ENCODE measurements around the gene PLA1A.
A peak's percentile ranks its signal among the peaks of the same experiment; 100 is the strongest.

Gene PLA1A

DNA sequence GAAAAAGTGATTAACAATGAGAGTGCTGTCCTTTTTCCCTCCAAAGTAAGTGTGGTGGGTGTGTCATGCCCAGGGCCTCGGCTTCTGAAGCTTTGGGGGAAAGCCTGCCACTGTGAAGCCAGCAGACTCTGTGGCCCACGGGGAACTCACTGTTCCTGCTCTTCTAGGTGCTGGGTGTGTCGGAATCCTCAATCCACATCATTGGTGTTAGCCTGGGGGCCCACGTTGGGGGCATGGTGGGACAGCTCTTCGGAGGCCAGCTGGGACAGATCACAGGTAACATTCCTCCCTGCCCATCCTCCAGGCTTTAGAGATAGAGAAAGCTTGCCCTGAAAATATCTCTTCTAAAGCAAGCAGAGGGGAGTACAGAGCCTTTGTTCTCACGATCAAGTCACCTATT is 11.6 kb downstream of the PLA1A start:
- Mint-ChIP-seq H3K4me1 (ENCODE audit: low read depth) (peaks cover 4% of the 10 kb centered on the region), H3K4me3 (no peak overlapping the region), H3K36me3 (ENCODE audit: low read depth) (no peaks in the 10 kb centered on the region), H3K27ac (no peak overlapping the region), H3K27me3 (peaks cover 23% of the 10 kb centered on the region), H3K9me3 (no peaks in the 10 kb centered on the region)

- H3K4me3 Mint-ChIP-seq, result no peak overlapping the region
- no peaks in the 10 kb centered on the region for H3K36me3 Mint-ChIP-seq (ENCODE audit: low read depth)
- no peak overlapping the region for H3K27ac Mint-ChIP-seq
- no peaks in the 10 kb centered on the region for H3K4me1 Mint-ChIP-seq (ENCODE audit: low read depth)
- H3K27me3 Mint-ChIP-seq, result peaks cover 23% of the 10 kb centered on the region
- no peaks in the 10 kb centered on the region for H3K9me3 Mint-ChIP-seq
Observed at GRCh38 chr3:119611664-119612063, 14.0 kb downstream of the PLA1A start.

- H3K4me1 Mint-ChIP-seq (ENCODE audit: low read depth), result no peaks in the 10 kb centered on the region
- H3K4me3 Mint-ChIP-seq, result no peak overlapping the region
- peaks cover 23% of the 10 kb centered on the region for H3K27me3 Mint-ChIP-seq
- H3K36me3 Mint-ChIP-seq (ENCODE audit: low read depth), result no peaks in the 10 kb centered on the region
- no peak overlapping the region for H3K27ac Mint-ChIP-seq
- H3K9me3 Mint-ChIP-seq, result no peaks in the 10 kb centered on the region
Observed at GRCh38 chr3:119613201-119613600, 15.5 kb downstream of the PLA1A start.

DNA sequence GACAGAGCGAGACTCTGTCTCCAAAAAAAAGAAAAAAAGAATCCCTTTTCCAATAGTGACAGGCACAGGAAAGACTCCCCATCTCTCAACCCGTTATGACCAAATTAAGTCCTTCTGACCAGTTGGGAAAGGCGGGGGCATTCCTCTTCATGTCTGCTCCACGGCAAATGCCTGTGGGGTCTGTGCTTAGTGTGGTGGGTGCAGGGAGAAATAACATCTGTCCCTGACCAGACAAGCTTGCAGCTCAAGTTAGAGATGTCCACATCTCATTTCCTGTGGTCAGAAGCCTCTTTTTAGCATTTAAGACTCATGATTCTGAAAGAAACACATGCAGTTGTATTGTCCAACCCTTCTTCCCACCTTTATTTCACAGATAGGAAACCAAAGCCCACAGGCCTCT is 16.2 kb downstream of the PLA1A start:
- Mint-ChIP-seq H3K4me3 (no peak overlapping the region), H3K9me3 (no peaks in the 10 kb centered on the region), H3K4me1 (ENCODE audit: low read depth) (no peaks in the 10 kb centered on the region), H3K27me3 (peaks cover 18% of the 10 kb centered on the region), H3K36me3 (ENCODE audit: low read depth) (no peaks in the 10 kb centered on the region), H3K27ac (no peak overlapping the region)

- H3K9me3 Mint-ChIP-seq, result no peaks in the 10 kb centered on the region
- H3K27me3 Mint-ChIP-seq, result peaks cover 7% of the 10 kb centered on the region
- no peaks in the 10 kb centered on the region for H3K4me1 Mint-ChIP-seq (ENCODE audit: low read depth)
- no peaks in the 10 kb centered on the region for H3K36me3 Mint-ChIP-seq (ENCODE audit: low read depth)
- H3K4me3 Mint-ChIP-seq, result no peak overlapping the region
- H3K27ac Mint-ChIP-seq, result no peak overlapping the region
Observed at GRCh38 chr3:119616056-119616455, 18.4 kb downstream of the PLA1A start.

- Mint-ChIP-seq H3K9me3 (no peaks in the 10 kb centered on the region), H3K27ac (no peak overlapping the region), H3K4me3 (no peak overlapping the region), H3K4me1 (ENCODE audit: low read depth) (no peaks in the 10 kb centered on the region), H3K27me3 (no peaks in the 10 kb centered on the region), H3K36me3 (ENCODE audit: low read depth) (no peaks in the 10 kb centered on the region)
Observed at GRCh38 chr3:119619094-119619493, 21.4 kb downstream of the PLA1A start.

DNA sequence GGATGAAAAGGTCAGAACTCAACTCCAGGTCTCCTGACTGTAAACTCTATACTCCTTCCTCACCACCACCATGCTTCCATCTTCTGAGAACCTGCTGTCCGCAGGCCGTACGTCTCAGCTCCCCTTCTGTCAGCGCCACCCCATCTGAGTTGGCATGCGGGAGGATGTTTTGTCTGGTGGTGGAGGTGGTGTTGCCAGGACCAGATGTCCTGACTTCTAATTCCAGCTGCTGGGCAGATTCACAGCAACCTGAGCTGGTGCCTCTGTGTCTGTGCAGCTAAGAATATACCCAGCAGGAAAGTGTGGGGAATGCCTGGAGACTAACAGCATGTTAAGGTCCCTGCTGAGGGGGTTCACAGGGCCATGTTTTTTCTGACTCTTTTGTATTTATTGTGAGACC is 23.2 kb downstream of the PLA1A start:
- peaks cover 2% of the 10 kb centered on the region for H3K4me1 Mint-ChIP-seq (ENCODE audit: low read depth)
- H3K27me3 Mint-ChIP-seq, result no peaks in the 10 kb centered on the region
- no peaks in the 10 kb centered on the region for H3K36me3 Mint-ChIP-seq (ENCODE audit: low read depth)
- H3K27ac Mint-ChIP-seq, result no peak overlapping the region
- H3K4me3 Mint-ChIP-seq, result no peak overlapping the region
- H3K9me3 Mint-ChIP-seq, result no peaks in the 10 kb centered on the region

DNA sequence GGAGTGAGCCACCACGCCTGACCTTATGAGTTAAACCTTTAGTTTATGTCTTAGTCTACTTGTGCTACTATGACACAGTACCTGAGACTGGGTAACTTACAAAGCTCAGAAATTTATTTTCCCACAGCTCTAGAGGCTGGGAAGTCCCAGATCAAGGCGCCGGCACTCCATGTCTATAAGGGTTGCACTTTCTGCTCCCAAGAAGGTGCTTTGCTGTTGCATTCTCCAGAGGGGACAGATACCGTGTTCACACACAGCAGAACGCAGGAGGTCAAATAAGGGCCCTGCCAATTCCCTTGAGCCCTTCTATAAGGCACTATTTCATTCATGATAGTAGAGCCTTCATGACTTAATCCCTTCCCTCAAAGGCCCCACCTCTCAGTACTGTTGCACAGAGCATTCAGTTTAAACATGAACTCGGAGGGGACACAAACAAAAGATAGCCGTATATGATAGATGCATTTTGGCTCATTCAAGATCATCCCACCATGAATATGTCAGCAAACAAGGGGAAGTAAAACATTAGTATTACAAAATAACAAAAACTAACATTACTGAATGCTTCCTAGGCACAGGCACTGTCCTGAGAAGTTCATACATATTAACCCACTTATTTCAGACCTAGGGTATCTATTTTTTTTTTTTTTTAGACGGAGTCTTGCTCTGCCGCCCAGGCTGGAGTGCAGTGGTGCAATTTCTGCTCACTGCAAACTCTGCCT is 26.5 kb downstream of the PLA1A start:
- H3K4me1 Mint-ChIP-seq (ENCODE audit: low read depth), result peaks cover 34% of the 10 kb centered on the region
- peaks cover 10% of the 10 kb centered on the region for H3K27me3 Mint-ChIP-seq
- no peaks in the 10 kb centered on the region for H3K36me3 Mint-ChIP-seq (ENCODE audit: low read depth)
- H3K9me3 Mint-ChIP-seq, result no peaks in the 10 kb centered on the region
- H3K4me3 Mint-ChIP-seq, result no peak overlapping the region
- no peak overlapping the region for H3K27ac Mint-ChIP-seq

DNA sequence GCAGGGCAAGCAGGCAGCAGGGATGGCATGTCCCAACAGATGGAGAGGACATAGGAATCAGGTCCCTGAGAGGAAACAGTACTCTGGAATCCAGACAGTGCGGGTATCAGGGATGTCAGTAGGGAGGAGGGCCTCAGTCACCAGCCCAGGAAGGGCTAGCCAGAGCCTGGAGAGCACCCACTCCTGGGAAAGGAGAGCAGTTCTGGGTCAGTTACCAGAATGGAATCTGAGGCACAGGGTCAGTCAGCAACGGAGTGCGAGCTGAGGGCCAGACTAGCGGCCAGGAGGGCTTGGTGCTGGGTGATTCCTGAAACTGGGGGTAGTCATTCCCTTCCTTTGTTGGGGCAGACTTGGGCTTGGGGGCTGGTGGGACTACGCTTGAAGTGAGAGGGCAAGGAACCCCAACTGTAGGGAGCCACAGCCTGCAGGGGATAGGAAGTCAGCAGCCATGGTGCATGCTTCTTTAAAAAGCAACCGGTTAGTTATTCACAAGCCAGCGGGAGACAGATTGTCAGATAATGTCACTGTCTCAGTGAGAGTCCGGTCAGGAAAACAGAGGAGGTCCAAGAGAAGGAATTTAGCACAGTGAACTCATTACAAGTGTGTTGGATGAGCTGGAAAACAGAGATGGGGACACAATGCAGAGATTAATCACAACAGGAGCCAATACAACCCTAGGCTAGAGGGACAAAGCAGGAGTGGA is 27.9 kb downstream of the PLA1A start:
- H3K27me3 Mint-ChIP-seq, result peaks cover 10% of the 10 kb centered on the region
- H3K27ac Mint-ChIP-seq, result no peak overlapping the region
- H3K9me3 Mint-ChIP-seq, result no peaks in the 10 kb centered on the region
- no peaks in the 10 kb centered on the region for H3K36me3 Mint-ChIP-seq (ENCODE audit: low read depth)
- peaks cover 45% of the 10 kb centered on the region for H3K4me1 Mint-ChIP-seq (ENCODE audit: low read depth)
- no peak overlapping the region for H3K4me3 Mint-ChIP-seq

DNA sequence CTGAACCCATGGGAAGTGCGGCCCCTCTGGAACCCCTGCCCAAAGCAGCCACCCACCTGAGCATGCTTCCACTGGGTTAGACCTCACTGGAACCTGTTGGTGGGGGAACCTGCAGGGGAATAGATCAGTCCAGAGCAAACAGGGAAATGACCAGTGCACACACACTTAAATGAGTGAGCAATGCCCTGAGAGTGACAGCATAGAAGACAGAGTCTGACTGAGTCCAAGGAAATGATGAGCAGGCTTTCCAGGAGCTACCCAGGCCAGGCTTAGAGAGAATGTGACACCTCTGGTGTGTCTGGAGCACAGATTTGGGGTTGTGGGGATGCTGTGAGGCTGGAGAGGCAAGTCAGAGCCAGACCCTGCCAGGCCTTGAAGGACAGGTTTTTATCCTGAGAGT is 28.5 kb downstream of the PLA1A start:
- Mint-ChIP-seq H3K4me3 (no peak overlapping the region), H3K27me3 (peaks cover 10% of the 10 kb centered on the region), H3K27ac (peak overlapping the region; percentile 42), H3K9me3 (no peaks in the 10 kb centered on the region), H3K4me1 (ENCODE audit: low read depth) (peaks cover 45% of the 10 kb centered on the region), H3K36me3 (ENCODE audit: low read depth) (no peaks in the 10 kb centered on the region)

DNA sequence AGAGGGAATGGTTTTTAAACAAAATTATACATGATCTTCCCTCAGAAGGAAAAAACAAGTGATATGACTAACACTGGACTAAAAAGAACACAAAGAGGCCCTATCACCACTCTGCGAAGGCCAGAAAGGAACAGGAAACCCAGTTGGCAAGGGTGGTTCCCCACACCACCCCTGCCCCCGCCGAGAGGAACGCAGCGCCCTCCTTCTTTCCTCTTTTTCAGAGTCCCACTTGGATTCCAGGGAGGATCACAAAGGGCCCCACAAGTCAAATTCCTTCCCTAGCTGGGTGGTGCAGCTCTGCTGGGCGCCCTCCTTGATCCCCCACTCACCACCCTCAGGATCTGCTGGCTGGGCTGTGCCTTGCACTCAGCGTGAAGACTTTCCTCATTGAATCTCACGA is 29.8 kb downstream of the PLA1A start:
- Mint-ChIP-seq H3K27me3 (peaks cover 10% of the 10 kb centered on the region), H3K4me3 (no peak overlapping the region), H3K4me1 (ENCODE audit: low read depth) (peaks cover 45% of the 10 kb centered on the region), H3K36me3 (ENCODE audit: low read depth) (no peaks in the 10 kb centered on the region), H3K9me3 (no peaks in the 10 kb centered on the region), H3K27ac (peak overlapping the region; percentile 66)

- Mint-ChIP-seq H3K27me3 (peaks cover 10% of the 10 kb centered on the region), H3K4me1 (ENCODE audit: low read depth) (peaks cover 45% of the 10 kb centered on the region), H3K4me3 (peak overlapping the region; percentile 18), H3K9me3 (no peaks in the 10 kb centered on the region), H3K27ac (peak overlapping the region; percentile 66), H3K36me3 (ENCODE audit: low read depth) (no peaks in the 10 kb centered on the region)
Observed at GRCh38 chr3:119628390-119628789, 30.7 kb downstream of the PLA1A start.

- no peak overlapping the region for H3K4me3 Mint-ChIP-seq
- H3K9me3 Mint-ChIP-seq, result no peaks in the 10 kb centered on the region
- H3K27ac Mint-ChIP-seq, result peak overlapping the region; percentile 66
Observed at GRCh38 chr3:119628816-119629445, 31.2 kb downstream of the PLA1A start.

DNA sequence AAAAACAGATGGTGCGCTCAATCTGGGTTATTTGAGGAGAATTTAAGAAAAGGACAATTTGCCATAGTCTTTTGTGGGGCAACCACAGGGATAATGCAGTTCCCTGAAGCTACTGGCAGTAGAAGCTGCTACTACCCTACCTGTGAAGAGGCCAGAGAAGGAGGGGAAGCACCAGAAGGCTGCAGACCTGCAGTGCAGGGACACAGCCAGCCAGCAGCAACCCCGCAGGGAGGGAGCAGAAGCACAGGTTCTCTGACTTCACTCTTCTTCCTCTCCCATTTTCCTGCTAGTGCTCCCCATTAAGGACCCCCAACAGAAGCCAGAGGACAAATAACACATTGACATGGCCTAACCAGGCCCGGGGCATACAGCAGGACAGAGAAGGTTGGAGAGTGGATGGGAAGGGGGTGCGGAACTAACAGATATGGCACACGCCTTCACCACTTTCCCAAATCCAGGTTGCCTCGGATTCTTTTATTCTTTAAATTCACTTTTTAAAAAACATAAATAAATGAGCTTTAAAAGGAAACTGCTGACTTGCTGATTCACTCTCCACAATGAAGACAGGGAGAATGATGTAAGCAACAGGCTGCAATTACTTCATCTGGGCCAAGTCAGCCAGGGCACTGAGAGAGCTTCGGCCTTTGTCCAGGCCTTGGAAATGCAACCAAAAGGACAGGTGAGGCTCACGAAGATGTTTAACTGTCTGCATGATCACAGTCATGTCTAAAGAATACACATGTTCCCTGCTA is 32.6 kb downstream of the PLA1A start:
- Mint-ChIP-seq H3K27me3 (peaks cover 10% of the 10 kb centered on the region), H3K4me3 (no peak overlapping the region), H3K36me3 (ENCODE audit: low read depth) (no peaks in the 10 kb centered on the region), H3K9me3 (no peaks in the 10 kb centered on the region), H3K27ac (peak overlapping the region; percentile 15), H3K4me1 (ENCODE audit: low read depth) (peaks cover 45% of the 10 kb centered on the region)

More at GRCh38 chr3:119628816-119629445, 31.2 kb downstream of the PLA1A start:
- H3K36me3 Mint-ChIP-seq (ENCODE audit: low read depth), result no peaks in the 10 kb centered on the region
- peaks cover 45% of the 10 kb centered on the region for H3K4me1 Mint-ChIP-seq (ENCODE audit: low read depth)
- H3K27me3 Mint-ChIP-seq, result peaks cover 10% of the 10 kb centered on the region

DNA sequence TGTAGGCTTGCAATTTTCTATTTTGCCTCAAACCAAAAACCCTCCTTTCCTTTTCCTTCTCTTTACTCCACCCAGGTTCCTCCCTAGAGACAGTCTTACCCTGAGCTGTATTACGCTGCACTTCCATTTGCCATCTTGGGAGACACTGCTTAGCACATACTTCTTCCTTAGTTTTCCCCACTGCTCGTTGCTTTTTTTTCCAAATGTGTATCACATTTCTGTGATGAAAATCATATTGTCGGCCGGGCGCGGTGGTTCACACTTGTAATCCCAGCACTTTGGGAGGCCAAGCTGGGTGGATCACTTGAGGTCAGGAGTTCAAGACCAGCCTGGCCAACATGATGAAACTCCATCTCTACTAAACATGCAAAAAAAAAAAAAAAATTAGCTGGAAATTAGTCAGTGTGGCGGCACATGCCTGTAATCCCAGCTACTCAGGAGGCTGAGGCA is 33.2 kb downstream of the PLA1A start:
- peaks cover 43% of the 10 kb centered on the region for H3K4me1 Mint-ChIP-seq (ENCODE audit: low read depth)
- H3K27me3 Mint-ChIP-seq, result peaks cover 10% of the 10 kb centered on the region
- no peaks in the 10 kb centered on the region for H3K9me3 Mint-ChIP-seq
- no peaks in the 10 kb centered on the region for H3K36me3 Mint-ChIP-seq (ENCODE audit: low read depth)
- H3K4me3 Mint-ChIP-seq, result no peak overlapping the region
- peak overlapping the region; percentile 6 for H3K27ac Mint-ChIP-seq

Data from stimulated activated naive CD8-positive, alpha-beta T cell treated with anti-CD3 and anti-CD28 coated beads, Interleukin-15, Interleukin-2, amounts not matched to agents 100 ng/mL and 50 ng/mL, for 24 hours (primary cell).